ENCODE data around the gene GAGE10. TPM values are rescaled to one million over a fixed set of nuclear protein-coding genes. Genes with fewer than 3 reads are reported as not detected.

GAGE10 gene
- not detected in 2 replicates for total RNA-seq (2012; rRNA removed)
- not detected in 2 replicates for polyA plus RNA-seq (2012; rRNA removed)
- polyA plus RNA-seq (2012; cell fraction: cytosol; rRNA removed), result not detected in 2 replicates
- not detected in 2 replicates for polyA plus RNA-seq (2012; cell fraction: nucleus; rRNA removed; ENCODE audit: low replicate concordance)
- Bru-seq, nascent RNA, result percentile 26 among the genes with signal in this experiment
- BruChase-seq, experiment 1, labeled RNA remaining after a 6-hour chase, result percentile 46 among the genes with signal in this experiment
- percentile 44 among the genes with signal in this experiment for BruChase-seq, experiment 2, labeled RNA remaining after a 2-hour chase
- long read RNA-seq, result 0 reads

GRCh38 chrX:49303346-49303745 lies at the start of gene GAGE10:
Gene GAGE10 (plus strand): TSS chrX:49303646. CDS start chrX:49304860, 1,214 bp downstream.
- Histone ChIP-seq H2BK5ac (ENCODE audit: low read depth, low read length, poor library complexity, severe bottlenecking) (no peak within 1 kb of the TSS), H3K14ac (replicated peaks; ENCODE audit: low read depth, low read length) (no peak within 1 kb of the TSS), H3K27me3 (ENCODE audit: control insufficient read depth, insufficient read depth, low read length) (peaks cover 3% of the 10 kb centered on the region; the same call in 1 of the 2 replicates), H2BK120ac (ENCODE audit: low read depth, low read length) (no peak within 1 kb of the TSS), H4K91ac (ENCODE audit: insufficient read depth, low read depth, low read length) (no peak within 1 kb of the TSS), H3K9me1 (ENCODE audit: insufficient read depth, low read length) (no peaks in the 10 kb centered on the region), H4K8ac (ENCODE audit: low read depth in 2 of 2, low read length in 2 of 2) (no peak within 1 kb of the TSS), H3K4ac (ENCODE audit: low read depth, low read length) (no peak within 1 kb of the TSS), H2BK20ac (ENCODE audit: low read depth, low read length) (no peak within 1 kb of the TSS), H2AK9ac (replicated peaks; ENCODE audit: low read depth, low read length, poor library complexity) (no peak within 1 kb of the TSS), H3K79me1 (ENCODE audit: low read depth in 1 of 2, low read length in 2 of 2) (no peaks in the 10 kb centered on the region), H3K18ac (ENCODE audit: low read depth, low read length) (no peak within 1 kb of the TSS), H2AFZ (replicated peaks; ENCODE audit: low read length, poor library complexity) (no peak within 1 kb of the TSS), H3K23ac (ENCODE audit: low read depth, low read length) (no peak within 1 kb of the TSS), H3K4me3 (ENCODE audit: insufficient read depth, low read depth, low read length) (no peak within 1 kb of the TSS), H2AK5ac (ENCODE audit: low read depth, low read length) (no peak within 1 kb of the TSS), H4K20me1 (ENCODE audit: insufficient read depth, low read length) (no peaks in the 10 kb centered on the region), H3K36me3 (ENCODE audit: control insufficient read depth, insufficient read depth, low read length) (no peaks in the 10 kb centered on the region), H3K4me2 (ENCODE audit: low read depth, low read length) (no peak within 1 kb of the TSS), H3K9ac (ENCODE audit: low read depth, low read length) (no peak within 1 kb of the TSS), H3K56ac (ENCODE audit: extremely low read depth, insufficient read depth, low read length) (no peak within 1 kb of the TSS), H2BK15ac (ENCODE audit: low read depth, low read length) (no peak within 1 kb of the TSS), H3K27ac (ENCODE audit: insufficient read depth, low read length) (no peak within 1 kb of the TSS), H3K9me3 (ENCODE audit: control insufficient read depth, insufficient read depth, low read length) (no peaks in the 10 kb centered on the region), H4K5ac (ENCODE audit: low read depth, low read length) (no peak within 1 kb of the TSS), H3K4me1 (ENCODE audit: control insufficient read depth, insufficient read depth, low read length) (no peaks in the 10 kb centered on the region)
- POLR2A ChIA-PET (ENCODE audit: unreplicated experiment), result no interaction called here
- TF ChIP-seq MAZ (IDR thresholded peaks at IDR 0.05; ENCODE audit: borderline replicate concordance, low read depth, low read length), result no peak
- TF ChIP-seq, protein P1, sequence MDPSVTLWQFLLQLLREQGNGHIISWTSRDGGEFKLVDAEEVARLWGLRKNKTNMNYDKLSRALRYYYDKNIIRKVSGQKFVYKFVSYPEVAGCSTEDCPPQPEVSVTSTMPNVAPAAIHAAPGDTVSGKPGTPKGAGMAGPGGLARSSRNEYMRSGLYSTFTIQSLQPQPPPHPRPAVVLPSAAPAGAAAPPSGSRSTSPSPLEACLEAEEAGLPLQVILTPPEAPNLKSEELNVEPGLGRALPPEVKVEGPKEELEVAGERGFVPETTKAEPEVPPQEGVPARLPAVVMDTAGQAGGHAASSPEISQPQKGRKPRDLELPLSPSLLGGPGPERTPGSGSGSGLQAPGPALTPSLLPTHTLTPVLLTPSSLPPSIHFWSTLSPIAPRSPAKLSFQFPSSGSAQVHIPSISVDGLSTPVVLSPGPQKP (IDR thresholded peaks at IDR 0.05; ENCODE audit: borderline replicate concordance, low read depth, low read length), result no peak
- TF ChIP-seq MXI1 (IDR thresholded peaks at IDR 0.05; ENCODE audit: borderline replicate concordance, low read depth, low read length), result no peak
- TF ChIP-seq, protein P2, sequence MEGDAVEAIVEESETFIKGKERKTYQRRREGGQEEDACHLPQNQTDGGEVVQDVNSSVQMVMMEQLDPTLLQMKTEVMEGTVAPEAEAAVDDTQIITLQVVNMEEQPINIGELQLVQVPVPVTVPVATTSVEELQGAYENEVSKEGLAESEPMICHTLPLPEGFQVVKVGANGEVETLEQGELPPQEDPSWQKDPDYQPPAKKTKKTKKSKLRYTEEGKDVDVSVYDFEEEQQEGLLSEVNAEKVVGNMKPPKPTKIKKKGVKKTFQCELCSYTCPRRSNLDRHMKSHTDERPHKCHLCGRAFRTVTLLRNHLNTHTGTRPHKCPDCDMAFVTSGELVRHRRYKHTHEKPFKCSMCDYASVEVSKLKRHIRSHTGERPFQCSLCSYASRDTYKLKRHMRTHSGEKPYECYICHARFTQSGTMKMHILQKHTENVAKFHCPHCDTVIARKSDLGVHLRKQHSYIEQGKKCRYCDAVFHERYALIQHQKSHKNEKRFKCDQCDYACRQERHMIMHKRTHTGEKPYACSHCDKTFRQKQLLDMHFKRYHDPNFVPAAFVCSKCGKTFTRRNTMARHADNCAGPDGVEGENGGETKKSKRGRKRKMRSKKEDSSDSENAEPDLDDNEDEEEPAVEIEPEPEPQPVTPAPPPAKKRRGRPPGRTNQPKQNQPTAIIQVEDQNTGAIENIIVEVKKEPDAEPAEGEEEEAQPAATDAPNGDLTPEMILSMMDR (conservative IDR thresholded peaks at IDR 0.05; ENCODE audit: low read depth, low read length), result no peak
- no peak for TF ChIP-seq CEBPB (IDR thresholded peaks at IDR 0.05; ENCODE audit: low read depth, low read length)
- no peak for TF ChIP-seq USF2 (IDR thresholded peaks at IDR 0.05; ENCODE audit: low read depth, low read length)
- TF ChIP-seq CHD1 (IDR thresholded peaks at IDR 0.05; ENCODE audit: low read depth, low read length), result no peak
- TF ChIP-seq MAFK (IDR thresholded peaks at IDR 0.05; ENCODE audit: low read depth, low read length), result no peak
- no peak for TF ChIP-seq FOS (IDR thresholded peaks at IDR 0.05; ENCODE audit: low read depth, low read length)
- no peak for TF ChIP-seq POLR2A (IDR thresholded peaks at IDR 0.05; ENCODE audit: low read depth, low read length)
- no peak for TF ChIP-seq RFX5 (IDR thresholded peaks at IDR 0.05; ENCODE audit: low read depth, low read length)
- no peak for TF ChIP-seq BHLHE40 (IDR thresholded peaks at IDR 0.05; ENCODE audit: low read depth, low read length)
- no peak for TF ChIP-seq NFE2L2 (IDR thresholded peaks at IDR 0.05; ENCODE audit: low read depth, low read length)
- TF ChIP-seq RCOR1 (IDR thresholded peaks at IDR 0.05; ENCODE audit: insufficient replicate concordance, low read length), result no peak
- BruUV-seq (replicated peaks), result no TSS peak
- dilution Hi-C loops (cut with HindIII; ENCODE audit: low sequenced_read_pairs, unreplicated experiment), result no loop called here
- in situ Hi-C loops (cut with MboI; ENCODE audit: low sequenced_read_pairs), result no loop called here
- ATAC-seq (ENCODE audit: low read depth), result no peak
- CTCF ChIA-PET, result no interaction called here
- DNase-seq, result no peak
- intact Hi-C loops (cut with micrococcal nuclease), result no loop called here
- 73% methylated on average over 3 of the region's 15 CpGs; no CpG with 5 or more reads in 1 of the 2 experiments for WGBS, 2 experiments (ENCODE audit: extremely low coverage in 2 of 2, insufficient read length in 1 of 2)

All from IMR-90 (cell line).